ENCODE measurements around the gene CYB561.

- no peak for TF ChIP-seq MYNN (tag by site-specific recombination; IDR thresholded peaks at IDR 0.05; ENCODE audit: borderline replicate concordance)
- TF ChIP-seq CTCF (tag by site-specific recombination; IDR thresholded peaks at IDR 0.05) = no peak
- TF ChIP-seq SP2 (tag by site-specific recombination; IDR thresholded peaks at IDR 0.05) = no peak
- TF ChIP-seq ZNF544 (tag by site-specific recombination; IDR thresholded peaks at IDR 0.05) = no peak
- TF ChIP-seq ZNF239 (tag by site-specific recombination; IDR thresholded peaks at IDR 0.05) = no peak
- no peak for TF ChIP-seq ZNF561 (tag by site-specific recombination; IDR thresholded peaks at IDR 0.05; ENCODE audit: borderline replicate concordance)
- TF ChIP-seq ZNF146 (tag by site-specific recombination; IDR thresholded peaks at IDR 0.05) = no peak
- no peak for TF ChIP-seq ZNF24 (tag by site-specific recombination; IDR thresholded peaks at IDR 0.05)
- TF ChIP-seq ZBTB21 (tag by site-specific recombination; IDR thresholded peaks at IDR 0.05) = no peak
- TF ChIP-seq ZNF362 (tag by site-specific recombination; IDR thresholded peaks at IDR 0.05) = no peak
- no peak for TF ChIP-seq HOXA7 (CRISPR knock-in tag; IDR thresholded peaks at IDR 0.05; ENCODE audit: borderline replicate concordance)
Observed at GRCh38 chr17:63413128-63413527, 33.0 kb downstream of the CYB561 start.
